ENCODE data around the gene AUTS2. TPM values are rescaled to one million over a fixed set of nuclear protein-coding genes. Genes with fewer than 3 reads are reported as not detected.

AUTS2 gene
- total and polyA plus RNA-seq, 11 donors: 3.4 to 14.0 (median 7.3) TPM

DNA sequence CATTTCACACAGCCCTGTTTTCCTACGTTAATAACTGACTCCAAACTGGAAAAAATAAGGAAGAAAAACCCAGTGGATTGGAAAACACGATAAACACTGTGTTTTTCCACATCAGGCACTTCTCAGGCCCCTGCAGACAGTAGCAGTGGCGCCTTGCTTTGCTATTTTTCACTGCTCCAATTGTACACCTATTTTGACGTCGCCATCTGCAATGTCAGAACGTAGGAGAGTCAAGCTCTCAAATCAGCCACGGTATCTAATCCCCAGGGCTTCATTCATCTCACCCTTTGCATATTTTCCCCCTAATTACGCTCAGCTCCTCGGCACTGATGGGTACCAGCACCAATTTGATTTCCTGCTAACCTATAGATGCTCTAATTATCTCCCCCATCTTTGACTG, 1195.5 kb downstream of the AUTS2 start:
- intact Hi-C loops (cut with DNase I): no loop called here
- DNase-seq: no peak
- ATAC-seq: no peak
- no peaks in the 10 kb centered on the region for H3K9me3 ChIP-seq
- no peaks in the 10 kb centered on the region for H3K4me1 ChIP-seq
- H3K27me3 ChIP-seq: no peaks in the 10 kb centered on the region
- WGBS, 4 donors: 87 to 95% (median 91%) methylated on average over 9 of the region's 9 CpGs
- no peak overlapping the region for H3K4me3 ChIP-seq
- TF ChIP-seq POLR2A (IDR thresholded peaks at IDR 0.05): no peak
- TF ChIP-seq, protein P1, sequence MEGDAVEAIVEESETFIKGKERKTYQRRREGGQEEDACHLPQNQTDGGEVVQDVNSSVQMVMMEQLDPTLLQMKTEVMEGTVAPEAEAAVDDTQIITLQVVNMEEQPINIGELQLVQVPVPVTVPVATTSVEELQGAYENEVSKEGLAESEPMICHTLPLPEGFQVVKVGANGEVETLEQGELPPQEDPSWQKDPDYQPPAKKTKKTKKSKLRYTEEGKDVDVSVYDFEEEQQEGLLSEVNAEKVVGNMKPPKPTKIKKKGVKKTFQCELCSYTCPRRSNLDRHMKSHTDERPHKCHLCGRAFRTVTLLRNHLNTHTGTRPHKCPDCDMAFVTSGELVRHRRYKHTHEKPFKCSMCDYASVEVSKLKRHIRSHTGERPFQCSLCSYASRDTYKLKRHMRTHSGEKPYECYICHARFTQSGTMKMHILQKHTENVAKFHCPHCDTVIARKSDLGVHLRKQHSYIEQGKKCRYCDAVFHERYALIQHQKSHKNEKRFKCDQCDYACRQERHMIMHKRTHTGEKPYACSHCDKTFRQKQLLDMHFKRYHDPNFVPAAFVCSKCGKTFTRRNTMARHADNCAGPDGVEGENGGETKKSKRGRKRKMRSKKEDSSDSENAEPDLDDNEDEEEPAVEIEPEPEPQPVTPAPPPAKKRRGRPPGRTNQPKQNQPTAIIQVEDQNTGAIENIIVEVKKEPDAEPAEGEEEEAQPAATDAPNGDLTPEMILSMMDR (IDR thresholded peaks at IDR 0.05): no peak
- H3K27ac ChIP-seq: no peak overlapping the region
- H3K36me3 ChIP-seq: peaks cover 0 to 43% (median 22%) of the 10 kb centered on the region in 9 donors

DNA sequence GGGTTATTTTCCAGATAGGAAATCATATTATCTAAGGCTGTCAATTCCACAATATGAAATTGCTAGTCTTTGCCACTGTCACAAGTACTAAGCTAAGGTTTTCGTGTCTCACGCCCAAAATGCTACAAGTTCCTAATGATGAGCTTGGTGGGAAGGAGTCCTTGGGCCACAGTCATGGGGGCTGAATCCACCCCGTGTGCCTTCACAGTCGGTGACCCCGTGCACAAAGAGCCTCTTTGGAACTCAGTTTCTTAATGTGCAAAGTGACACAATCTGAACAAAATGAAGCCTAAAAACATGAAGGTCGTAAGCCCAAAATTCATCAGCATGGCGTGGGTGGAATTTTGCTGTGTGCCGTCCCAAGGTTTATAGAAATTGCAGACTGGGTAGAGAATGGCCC, 1196.7 kb downstream of the AUTS2 start:
- ATAC-seq: no peak
- intact Hi-C loops (cut with DNase I): no loop called here
- WGBS, 4 donors: 96 to 98% (median 96%) methylated on average over 8 of the region's 8 CpGs

DNA sequence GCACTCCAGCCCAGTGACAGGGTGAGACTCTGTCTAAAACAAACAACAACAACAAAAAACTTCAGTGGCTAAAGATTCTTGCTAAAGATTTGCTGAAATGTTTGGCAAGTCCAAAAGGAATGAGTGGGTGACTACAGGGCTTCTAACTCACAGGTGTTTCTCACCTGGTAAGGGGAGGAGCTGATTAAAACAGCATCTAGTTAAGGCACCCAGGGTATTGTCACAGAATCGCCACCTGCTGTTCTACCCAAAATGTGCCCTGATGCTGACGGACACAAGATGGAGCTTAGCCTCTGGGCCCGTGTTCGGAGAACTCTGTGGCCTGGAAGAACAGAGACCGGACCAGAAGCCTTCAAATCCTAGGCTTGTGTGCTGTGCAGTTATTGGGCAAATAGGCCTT, 1197.7 kb downstream of the AUTS2 start:
- peaks cover 0 to 21% (median 11%) of the 10 kb centered on the region in 12 donors for H3K9me3 ChIP-seq
- no peaks in the 10 kb centered on the region for H3K4me1 ChIP-seq
- no peaks in the 10 kb centered on the region for H3K27me3 ChIP-seq
- 97 to 99% (median 98%) methylated on average over 5 of the region's 5 CpGs for WGBS, 4 donors
- peaks cover 0 to 22% (median 8%) of the 10 kb centered on the region in 9 donors for H3K36me3 ChIP-seq
- intact Hi-C loops (cut with DNase I): no loop called here
- no peak for DNase-seq
- TF ChIP-seq, protein P1 (IDR thresholded peaks at IDR 0.05): no peak
- TF ChIP-seq POLR2A (IDR thresholded peaks at IDR 0.05): no peak
- H3K27ac ChIP-seq: no peak overlapping the region
- no peak for ATAC-seq
- H3K4me3 ChIP-seq: no peak overlapping the region

More for the DNA sequence above, 1196.7 kb downstream of the AUTS2 start:
- H3K27me3 ChIP-seq: no peaks in the 10 kb centered on the region
- H3K27ac ChIP-seq: no peak overlapping the region
- no peak for TF ChIP-seq POLR2A (IDR thresholded peaks at IDR 0.05)
- TF ChIP-seq, protein P1 (IDR thresholded peaks at IDR 0.05): no peak
- H3K9me3 ChIP-seq: peaks cover 0 to 11% (median 5%) of the 10 kb centered on the region in 12 donors
- peaks cover 0 to 32% (median 13%) of the 10 kb centered on the region in 9 donors for H3K36me3 ChIP-seq
- no peak overlapping the region for H3K4me3 ChIP-seq
- DNase-seq: no peak
- no peaks in the 10 kb centered on the region for H3K4me1 ChIP-seq

DNA sequence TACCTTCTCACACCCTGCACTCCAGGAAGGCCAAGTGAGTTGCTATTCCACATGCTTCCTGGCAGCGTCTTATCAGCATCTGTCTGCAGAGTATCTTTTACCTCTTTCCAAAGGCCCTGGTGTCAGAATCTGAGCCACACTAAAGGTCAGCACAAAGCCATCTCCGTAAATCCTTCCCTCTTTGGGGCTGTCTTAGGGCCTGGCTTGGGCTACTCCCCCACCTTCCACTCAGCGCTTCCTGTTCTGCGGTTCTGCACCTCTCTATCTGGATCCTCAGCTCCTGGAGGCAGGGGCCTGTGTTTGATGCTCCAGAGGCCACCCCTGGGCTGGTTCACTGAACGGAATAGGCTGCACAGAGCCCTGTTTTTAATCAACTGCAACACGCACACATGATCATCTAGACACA, 1198.8 kb downstream of the AUTS2 start:
- 39 to 60% (median 48%) methylated on average over 6 of the region's 6 CpGs for WGBS, 4 donors
- Histone ChIP-seq H3K36me3 (peaks cover 0 to 10% (median 0%) of the 10 kb centered on the region in 9 donors), H3K4me1 (no peaks in the 10 kb centered on the region), H3K9me3 (peaks cover 0 to 24% (median 11%) of the 10 kb centered on the region in 12 donors), H3K27me3 (no peaks in the 10 kb centered on the region), H3K4me3 (no peak overlapping the region), H3K27ac (no peak overlapping the region)
- ATAC-seq (no peak), DNase-seq (no peak)
- TF ChIP-seq POLR2A (IDR thresholded peaks at IDR 0.05): no peak
- TF ChIP-seq, protein P1 (IDR thresholded peaks at IDR 0.05): no peak
- intact Hi-C loops (cut with DNase I): no loop called here
